Activated CD4-positive, alpha-beta T cell treated with anti-CD3 and anti-CD28 coated beads, Interleukin-2, amount 50 U/mL, for 24 hours (primary cell): ENCODE measurements around the gene MTHFD1.
"Not testable (repeated sequence)": the region's sequence is repeated elsewhere in the genome, so short reads cannot be mapped to it uniquely, and the experiment has no call there.

ENCODE experiments used
- DNase-seq, 2 donors: peaks; one replicate each; pipeline ENCODE4 v3.0.0-alpha.2; 2020; ENCODE audit warnings: low read depth in 1 of 2, low spot score in 1 of 2

Gene MTHFD1

DNA sequence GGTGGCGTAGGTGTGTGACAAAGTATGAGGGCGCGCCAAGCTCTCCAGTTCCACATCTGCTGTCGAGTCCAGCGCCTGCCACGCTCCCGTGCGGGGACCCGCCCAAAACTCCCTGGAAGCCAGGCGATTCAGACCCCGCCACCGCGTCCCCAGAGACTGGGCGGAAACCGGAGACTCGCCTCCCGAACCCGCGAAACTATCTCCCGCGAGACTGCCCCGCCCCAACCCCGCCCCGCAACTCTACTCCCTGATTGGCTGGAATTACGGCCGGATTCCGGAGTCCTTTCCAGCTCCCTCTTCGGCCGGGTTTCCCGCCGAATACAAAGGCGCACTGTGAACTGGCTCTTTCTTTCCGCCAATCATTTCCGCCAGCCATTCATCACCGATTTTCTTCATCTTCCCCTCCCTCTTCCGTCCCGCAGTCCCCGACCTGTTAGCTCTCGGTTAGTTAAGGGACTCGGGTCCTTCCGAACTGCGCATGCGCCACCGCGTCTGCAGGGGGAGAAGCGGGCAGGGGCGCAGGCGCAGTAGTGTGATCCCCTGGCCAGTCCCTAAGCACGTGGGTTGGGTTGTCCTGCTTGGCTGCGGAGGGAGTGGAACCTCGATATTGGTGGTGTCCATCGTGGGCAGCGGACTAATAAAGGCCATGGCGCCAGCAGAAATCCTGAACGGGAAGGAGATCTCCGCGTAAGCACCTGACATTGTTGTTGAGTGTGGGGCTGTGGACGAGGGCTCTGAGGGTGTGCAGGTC is at the start of gene MTHFD1:
Gene MTHFD1, plus strand, starts transcription at position 572 of the 751 bp plus-strand sequence. Its CDS starts 75 bp downstream, at position 647.
- DNase-seq = peak; percentile 92 to 96

DNA sequence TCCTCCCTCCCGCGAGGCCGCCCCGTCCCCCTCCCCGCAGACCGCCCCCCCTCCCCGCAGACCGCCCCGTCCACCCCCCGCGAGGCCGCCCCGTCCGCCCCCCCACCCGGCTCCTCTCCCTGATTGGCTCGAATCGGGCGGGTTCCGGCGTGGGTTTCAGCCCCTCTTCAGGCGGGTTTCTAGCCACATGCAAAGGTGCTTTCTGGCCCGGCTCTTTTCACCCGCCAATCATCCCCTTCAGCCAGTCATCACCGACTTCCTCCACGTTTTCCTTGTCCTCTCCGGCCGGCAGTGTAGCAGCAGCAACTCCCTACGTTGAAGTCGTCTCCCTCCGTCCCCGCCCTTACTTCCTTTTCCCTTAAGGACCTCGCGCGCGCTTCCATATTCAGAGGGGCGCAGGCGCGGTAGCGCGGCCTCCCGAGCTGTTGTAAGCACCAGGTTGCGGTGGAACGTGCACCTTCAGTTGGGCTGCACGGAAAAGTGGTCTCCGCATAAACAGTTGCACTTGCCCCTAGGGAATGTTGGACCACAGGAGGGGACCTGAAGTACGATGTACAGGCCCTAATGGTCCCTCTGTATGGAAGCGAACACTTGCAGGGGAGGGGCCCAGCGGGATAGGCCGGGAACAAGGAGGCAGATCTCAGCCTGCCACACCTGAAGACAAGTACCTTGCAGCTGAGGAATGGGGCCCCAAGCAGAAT is 49.4 kb upstream of the MTHFD1 start:
- DNase-seq = peak; percentile 79 to 91

DNA sequence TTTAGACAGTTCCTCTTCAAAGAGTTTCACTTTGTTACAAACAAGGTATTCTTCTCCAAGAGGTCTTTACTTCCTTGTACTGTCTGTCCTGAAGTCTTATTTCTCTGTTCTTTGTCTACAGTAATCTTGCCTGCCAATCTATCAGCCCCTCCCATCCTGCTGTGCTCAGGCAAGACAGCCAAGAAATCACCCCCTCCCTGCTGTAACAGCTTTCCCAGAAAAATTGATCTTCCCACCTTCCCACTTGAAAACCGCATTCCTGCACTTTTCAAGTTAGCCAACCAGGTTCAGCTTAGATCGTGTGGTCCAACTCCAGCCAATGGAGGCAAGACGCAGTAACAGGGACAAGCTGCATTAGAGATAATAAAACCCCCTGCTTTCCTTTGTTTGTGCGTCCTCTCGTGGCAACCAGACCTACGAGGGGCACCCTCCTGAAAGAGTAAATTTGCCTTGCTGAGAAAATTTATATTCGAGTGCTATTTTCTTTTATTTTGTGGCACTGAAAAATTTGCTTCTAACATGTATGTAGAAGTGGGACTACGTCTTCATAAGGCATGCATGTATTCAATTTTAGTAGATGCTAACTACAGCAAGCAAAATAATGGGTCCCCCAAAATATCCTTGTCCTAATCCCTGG is 47.5 kb upstream of the MTHFD1 start:
- no peak for DNase-seq

DNA sequence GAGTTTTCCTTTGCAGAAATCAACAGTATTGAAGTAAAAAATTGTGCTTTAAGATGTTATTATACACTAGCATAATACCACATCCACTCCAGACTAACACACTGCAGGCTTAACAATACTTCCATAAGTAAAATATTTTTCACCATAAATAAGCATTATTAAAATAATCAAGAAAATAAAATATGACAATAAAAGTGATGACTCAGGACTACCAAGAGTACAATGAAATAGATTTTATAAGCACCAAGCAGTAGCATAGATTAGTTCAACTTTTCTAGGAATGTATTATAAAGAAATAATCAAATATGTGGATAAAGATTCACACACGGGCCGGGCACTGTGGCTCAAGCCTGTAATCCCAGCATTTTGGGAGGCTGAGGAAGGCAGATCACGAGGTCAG is 40.4 kb upstream of the MTHFD1 start:
- DNase-seq = no peak

DNA sequence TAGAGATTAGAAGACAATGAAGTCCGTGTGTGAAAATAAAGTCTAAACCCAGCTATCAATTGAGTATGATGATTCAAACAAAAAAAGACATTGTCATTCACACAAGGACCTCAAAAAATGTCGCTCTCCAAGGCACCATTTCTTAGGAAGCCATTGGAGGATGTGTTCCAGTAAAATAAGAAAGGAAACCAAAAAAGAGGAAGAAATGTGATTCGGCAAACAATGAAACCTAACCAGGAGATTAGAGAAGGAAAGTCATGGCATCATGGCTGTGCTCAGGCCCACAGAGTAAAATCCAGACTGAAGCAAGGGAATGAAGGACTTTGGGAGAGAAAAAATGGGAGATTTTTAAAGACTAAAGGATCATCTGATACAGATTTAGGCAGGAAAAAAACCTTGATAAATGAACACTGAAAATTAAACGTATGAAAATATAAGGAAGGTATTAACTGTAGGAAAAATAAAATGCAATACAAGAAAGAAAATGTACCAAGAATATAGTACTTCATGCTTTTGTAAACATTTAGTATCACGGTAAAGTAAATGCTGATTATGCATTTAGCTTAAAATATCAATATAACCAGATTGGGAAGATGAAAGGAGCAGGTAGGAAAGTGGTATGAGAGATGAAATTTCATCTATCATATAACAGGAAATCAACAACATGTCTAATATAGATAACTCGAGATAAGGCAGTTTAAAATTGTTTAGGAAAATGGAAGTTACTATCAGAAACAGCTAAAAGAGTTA is 38.2 kb upstream of the MTHFD1 start:
- DNase-seq = no peak

DNA sequence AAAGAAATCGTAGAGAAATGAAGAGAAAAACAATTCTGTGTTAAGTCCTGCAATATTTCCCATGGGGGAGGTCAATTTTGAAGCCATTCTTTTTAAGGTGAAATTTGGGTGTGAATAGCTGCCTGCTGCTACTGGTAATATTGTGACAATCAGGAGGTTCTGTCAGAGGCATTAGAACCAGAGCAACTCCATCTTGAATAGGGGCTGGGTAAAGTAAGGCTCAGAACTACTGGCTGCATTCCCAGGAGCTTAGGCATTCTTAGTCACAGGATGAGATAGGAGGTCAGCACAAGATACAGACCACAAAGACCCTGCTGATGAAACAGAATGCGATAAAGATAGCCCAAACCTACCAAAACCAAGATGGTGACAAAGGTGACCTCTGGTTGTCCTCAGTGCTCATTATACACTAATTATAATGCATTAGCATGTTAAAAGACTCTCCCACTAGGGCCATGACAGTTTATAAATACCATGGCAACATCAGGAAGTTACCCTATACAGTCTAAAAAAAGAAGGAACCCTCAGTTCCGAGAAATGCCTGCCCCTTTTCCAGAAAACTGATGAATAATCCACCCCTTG is 24.8 kb upstream of the MTHFD1 start:
- DNase-seq = no peak

DNA sequence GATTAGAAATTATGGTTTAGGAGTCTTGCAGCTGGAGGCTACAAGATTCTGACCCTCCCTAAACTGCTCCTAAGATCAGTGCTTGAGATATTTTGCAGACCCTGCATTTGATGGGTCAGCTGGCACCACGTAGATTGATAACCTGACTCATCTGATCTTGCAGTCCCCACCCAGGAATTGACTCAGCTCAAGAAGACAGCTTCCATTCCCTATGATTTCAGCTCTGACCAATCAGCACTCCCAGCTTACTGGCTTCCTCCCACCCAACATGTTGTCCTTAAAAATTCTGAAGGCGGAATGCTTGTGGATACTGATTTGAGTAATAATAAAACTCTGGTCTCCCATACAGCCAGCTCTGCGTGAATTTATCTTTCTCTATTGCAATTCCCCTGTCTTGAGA is 23.2 kb upstream of the MTHFD1 start:
- no peak for DNase-seq

DNA sequence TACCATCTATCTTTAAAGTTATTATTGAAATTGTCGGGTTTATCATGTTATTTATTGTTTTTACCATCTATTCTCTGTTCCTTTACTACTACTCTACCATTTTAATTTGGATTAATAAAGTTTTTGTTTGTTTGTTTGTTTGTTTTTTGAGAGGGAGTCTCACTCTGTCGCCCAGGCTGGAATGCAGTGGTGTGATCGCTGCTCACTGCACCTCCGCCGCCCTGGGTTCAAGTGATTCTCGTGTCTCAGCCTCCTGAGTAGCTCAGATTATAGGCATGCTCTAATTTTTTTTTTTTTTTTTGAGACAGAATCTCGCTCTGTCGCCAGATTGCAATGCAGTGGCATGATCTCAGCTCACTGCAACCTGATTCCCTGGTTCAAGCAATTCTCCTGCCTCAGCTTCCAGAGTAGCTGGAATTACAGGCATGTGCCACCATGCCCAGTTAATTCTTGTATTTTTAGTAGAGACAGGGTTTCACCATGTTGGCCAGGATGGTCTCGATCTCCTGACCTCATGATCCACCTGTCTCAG is 22.7 kb upstream of the MTHFD1 start:
- not testable (repeated sequence) for DNase-seq

DNA sequence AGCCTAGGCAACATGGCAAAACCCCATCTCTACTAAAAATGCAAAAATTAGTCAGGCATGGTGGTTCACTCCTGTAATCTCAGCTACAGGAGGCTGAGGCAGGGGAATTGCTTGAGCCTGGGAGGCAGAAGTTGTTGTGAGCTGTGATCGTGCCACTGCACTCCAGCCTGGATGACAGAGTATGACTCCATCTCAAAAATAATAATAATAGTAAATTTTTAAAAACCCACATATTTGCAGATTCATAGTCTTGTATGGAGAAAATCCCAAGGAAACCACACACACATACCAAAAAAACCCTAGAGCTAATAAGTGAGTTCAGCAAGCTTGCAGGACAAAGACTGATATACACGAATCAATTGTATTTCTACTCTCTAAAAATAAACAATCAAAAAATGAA is 19.0 kb upstream of the MTHFD1 start:
- no peak for DNase-seq

DNA sequence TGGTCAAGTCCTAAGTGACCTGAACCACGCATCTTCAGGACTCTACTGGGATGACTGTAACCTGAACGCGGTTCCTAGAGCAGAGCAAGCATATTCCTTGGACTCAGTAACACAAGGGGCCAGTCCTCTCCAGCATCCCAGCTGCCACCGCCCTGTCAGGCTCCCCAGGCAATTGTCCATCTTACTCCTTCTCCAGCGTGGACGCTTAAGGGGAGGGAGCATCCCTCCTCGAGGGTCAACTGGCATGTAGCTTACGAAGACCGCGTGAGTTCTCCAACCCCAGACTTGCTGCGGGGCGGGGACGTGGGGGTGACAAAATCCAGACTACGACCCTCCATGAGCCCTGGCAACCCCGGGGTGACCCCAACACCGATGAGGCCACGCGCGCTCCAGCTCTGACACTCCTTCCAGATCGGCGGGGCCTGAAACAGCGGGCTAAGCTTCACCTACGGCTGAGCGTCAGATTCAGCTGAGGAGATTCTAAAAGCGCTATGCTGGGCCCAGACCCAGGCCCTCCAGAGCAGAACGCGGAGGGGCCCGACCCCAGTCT is 846 bp upstream of the MTHFD1 start:
- DNase-seq = peak in 1 of 2 donors; percentile 3

DNA sequence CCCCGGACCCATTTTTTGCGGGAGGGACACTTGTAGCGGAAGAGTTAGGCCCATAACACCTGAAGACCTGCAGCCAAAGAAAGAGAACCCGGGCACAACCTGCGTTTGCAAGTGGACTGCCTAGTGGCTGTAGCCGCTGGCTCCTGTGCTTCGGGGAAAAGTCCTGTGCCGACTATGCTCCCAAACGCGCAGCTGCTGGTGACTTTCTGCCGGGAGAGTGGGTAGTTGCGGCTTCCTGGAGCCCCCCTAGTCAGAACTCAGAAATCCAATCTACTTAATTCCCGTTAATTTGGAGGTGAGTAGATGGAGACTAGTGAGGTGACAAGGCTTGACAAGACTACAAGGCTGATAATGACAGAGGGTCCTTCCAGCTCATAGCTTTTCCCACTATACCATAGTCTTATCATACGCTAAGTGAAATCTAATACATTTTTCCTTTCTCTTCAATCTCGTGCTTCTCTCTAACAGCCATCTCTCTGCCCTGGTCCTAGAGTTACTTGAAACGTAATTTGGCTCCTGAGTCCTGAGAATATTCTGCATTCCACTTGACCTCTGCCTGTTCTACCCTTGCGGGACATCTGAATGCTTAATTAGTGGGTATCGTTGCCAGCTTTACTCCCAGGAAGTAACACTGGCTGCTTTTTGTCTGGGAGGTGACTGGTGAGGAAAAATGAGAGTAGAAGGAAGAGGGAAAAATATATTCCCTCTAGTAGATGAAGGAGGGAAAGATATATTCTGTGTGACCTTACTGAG is 556 bp downstream of the MTHFD1 start:
- DNase-seq = peak in 1 of 2 donors; percentile 21

DNA sequence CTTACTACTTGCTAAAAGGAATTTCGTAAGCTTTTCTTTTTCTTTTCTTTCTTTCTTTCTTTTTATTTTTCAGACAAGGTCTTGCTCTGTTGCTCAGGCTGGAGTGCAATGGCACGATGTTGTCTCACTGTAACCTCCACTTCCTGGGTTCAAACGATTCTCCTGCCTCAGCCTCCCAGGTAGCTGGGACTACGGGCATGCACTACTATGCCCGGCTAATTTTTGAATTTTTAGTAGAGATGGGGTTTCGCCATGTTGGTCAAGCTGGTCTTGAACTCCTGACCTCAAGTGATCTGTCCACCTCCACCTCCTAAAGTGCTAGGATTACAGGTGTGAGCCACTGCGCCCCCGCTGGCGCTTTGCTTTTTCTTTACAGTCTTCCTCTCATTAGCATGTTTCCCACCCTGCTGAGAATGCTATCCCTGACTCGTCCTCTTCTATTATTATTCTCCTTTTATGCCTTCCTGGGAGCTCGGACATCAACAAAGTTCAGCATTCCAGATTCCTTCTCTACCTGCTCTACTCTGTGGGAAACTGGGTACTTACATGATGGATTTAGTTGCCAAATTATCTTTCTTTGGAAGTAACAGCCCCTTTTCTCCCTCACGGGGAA is 3.1 kb downstream of the MTHFD1 start:
- DNase-seq = no peak

DNA sequence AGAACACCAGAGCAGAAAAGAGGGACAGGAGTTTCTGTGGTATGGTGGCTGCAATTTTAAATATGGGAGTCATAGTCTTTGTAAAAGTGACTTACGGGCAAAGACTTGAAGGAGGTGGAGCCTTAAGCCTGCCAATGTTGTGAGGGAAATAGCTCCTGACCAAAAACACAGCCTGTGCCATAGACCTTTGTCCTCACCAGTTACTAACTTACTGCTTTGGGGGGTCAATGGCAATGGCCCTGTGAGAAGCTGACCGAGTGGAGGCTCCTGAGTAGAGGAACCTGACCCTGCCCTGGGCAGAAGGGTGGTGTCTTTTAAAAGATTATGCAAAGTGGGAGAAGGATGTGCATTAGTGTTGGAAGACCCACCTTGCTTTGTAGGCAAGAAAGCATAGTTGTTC is 3.8 kb downstream of the MTHFD1 start:
- DNase-seq = no peak

DNA sequence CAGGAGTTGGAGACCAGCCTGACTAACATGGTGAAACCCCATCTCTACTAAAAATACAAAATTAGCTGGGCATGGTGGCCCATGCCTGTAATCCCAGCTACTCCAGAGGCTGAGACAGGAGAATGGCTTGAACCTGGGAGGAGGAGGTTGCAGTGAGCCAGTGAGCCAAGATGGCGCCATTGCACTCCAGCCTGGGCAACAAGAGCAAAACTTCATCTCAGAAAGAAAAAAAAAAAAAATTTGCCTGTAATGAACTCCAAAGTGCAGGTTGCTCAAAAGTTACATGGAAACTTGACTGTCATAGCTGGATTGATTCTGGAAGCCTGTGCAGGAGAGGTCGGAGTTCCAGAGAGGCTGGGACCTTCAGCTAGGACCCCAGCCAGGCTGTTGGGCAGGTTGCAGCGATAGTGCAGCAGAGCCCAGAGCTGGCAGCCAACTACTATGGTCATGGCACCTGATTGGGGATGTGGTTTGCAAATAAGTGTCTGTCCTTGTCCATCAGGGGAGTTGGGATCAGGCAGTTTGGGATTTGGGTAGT is 5.1 kb downstream of the MTHFD1 start:
- DNase-seq = not testable (repeated sequence)

DNA sequence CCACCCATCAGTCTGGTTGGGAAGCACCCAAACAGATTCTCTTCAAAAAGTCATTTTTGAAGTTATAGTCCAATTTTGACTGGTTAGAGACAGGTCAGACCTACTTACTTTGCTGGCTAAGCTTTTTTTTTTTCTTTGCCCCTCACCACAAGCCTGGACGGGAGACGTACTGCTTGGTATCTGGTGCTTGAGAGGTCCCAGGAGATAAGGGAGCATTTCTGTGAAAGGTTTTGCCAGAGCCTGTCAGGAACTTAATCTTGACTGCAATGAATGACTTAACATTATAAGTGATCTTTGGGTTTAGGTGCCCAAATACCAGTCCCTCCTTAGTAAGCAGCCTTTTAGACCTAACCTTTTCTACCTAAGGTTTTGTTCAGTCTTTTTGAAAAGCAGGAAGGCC is 6.3 kb downstream of the MTHFD1 start:
- DNase-seq = no peak

DNA sequence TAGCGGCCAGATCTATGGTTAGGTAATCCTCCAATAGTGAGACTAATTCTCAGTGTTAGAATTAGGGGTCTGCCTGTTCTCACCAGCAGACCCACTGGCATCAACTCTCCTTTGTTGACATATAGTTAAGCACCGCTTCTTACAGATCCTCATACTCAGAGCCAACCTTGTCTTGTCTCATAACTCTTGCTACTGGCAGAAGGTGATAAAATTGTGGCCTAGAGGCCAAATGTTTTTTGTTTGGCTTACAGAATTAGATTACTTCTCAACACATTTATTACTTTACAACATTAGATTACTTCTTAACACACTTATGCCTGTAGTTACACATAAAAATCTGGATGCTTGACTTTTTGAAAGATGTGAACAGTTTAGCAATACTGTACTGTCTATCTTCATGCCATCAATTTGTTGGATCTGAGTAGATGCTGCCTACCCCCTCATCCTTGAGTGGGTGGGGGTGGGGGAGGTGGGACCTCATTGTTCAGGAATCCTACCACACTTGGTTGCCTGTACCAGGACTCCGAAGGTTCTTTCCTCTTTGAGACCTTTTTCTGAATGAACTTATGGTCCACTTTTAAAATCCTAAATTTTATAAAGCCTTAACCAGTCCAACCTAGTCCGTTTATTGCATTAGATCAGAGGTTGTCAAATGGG is 7.0 kb downstream of the MTHFD1 start:
- DNase-seq = no peak

DNA sequence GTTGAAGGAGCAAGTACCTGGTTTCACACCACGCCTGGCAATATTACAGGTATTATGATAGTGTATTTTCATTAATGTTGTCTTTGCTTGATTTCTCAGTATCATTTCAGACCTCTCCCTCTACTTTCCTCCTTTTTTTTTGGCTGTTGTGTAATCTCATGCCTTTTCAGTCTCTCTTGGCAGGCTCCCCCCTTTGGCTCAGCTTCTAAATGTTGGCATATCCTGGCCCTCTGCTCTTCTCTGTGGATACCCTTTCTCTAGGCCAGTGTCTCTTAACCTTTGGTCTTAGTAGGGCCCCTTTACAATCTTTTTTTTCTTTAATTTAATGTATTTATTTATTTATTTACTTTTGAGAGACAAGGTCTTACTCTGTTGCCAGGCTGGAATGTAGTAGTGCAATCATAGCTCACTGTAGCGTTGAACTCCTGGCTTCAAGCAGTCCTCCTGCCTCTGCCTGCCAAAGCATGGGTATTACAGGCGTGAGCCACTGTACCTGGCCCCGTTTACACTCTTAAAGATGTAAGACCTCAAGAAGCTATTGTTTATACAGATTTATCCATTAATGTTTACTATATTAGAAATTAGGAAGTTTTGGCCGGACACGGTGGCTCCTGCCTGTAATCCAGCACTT is 12.8 kb downstream of the MTHFD1 start:
- DNase-seq = no peak

DNA sequence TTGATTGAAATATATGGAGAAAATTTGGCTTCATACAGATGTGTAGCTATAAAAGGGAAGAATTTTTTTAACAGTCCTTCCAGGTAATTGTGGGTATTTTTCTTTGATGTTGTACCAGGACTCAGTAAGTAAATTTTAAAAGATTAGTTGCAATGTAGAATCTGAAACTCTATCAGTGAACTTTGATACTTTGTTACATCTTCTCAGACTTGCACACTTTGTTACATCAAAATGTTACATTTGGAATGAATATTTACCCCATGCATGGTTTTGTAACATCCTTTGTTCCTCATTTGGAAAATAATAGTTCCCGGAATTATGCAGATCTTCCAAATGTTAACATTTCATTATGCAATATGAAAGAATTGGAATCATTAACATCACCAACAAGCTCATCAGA is 13.8 kb downstream of the MTHFD1 start:
- no peak for DNase-seq
